ENCODE data around the gene RNF225. TPM values are rescaled to one million over a fixed set of nuclear protein-coding genes. Genes with fewer than 3 reads are reported as not detected.

Gene RNF225
- total RNA-seq, 4 donors from 2014 or later, result 3.9 to 13.7 (median 13.6) TPM; not detected in 1

DNA sequence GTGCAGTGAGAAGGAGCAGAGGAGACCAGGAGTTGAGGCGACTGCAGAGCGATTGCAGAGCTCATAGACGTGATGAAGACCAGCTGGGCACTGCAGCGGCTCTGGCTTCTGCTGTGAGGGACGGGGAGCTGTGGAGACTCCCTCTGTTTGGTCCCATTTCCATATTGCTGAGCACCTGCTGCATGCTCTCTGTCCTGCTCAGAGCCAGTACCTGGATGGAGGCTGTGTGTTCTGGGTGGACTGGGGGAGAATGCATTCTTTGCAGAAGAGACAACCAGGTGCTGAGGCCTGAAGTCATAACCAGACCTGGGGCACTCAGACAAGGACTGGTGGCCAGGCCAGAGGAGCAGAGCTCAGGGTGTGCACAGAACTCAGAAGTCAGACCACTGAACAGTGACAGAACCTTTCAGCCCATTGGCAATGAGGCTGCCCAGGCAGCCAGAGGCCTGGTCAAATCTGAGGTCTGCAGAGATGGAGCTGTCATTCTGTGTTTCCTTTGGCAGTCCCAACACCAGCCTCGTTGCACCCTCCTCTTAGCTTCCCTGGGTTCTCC lies 40.9 kb upstream of the RNF225 start:
- Histone ChIP-seq H3K36me3 (no peaks in the 10 kb centered on the region), H3K4me1 (peaks cover 17% of the 10 kb centered on the region), H3K9me3 (no peaks in the 10 kb centered on the region), H3K4me3 (no peak overlapping the region), H3K27ac (no peak overlapping the region), H3K27me3 (peaks cover 46% of the 10 kb centered on the region)
- TF ChIP-seq EP300 (IDR thresholded peaks at IDR 0.05) (no peak), CTCF (IDR thresholded peaks at IDR 0.05) (no peak), POLR2A (IDR thresholded peaks at IDR 0.05) (no peak), POLR2AphosphoS5 (IDR thresholded peaks at IDR 0.05) (no peak)
- WGBS, result 82% methylated on average over 5 of the region's 6 CpGs
- no peak for DNase-seq (ENCODE audit: low spot score in 2 of 2)

DNA sequence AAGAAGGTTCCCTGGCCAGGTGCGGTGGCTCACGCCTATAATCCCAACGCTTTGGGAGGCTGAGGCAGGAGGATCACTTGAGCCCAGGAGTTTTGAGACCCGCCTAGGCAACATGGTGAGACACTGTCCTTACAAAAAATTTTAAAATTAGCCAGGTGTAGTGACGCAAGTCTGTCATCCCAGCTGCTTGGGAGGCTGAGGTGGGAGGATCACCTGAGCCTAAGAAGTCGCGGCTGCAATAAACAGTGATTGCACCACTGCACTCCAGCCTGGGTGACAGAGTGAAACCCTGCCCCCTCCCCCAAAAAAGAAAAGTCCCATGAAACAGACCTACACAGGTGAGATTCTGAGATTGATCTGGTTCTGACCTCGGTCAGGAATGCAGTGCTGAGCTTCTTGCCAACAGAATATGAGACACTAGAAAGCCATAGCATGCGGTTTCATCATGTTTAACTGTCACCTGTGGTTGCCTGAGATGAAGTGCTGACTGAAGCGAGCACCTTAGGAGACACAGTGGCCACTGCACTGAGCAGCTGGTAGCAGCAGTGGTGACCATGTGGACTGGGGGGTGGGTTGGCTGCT lies 40.1 kb upstream of the RNF225 start:
- WGBS, result 89% methylated on average over 10 of the region's 10 CpGs
- peaks cover 11% of the 10 kb centered on the region for H3K4me1 ChIP-seq

DNA sequence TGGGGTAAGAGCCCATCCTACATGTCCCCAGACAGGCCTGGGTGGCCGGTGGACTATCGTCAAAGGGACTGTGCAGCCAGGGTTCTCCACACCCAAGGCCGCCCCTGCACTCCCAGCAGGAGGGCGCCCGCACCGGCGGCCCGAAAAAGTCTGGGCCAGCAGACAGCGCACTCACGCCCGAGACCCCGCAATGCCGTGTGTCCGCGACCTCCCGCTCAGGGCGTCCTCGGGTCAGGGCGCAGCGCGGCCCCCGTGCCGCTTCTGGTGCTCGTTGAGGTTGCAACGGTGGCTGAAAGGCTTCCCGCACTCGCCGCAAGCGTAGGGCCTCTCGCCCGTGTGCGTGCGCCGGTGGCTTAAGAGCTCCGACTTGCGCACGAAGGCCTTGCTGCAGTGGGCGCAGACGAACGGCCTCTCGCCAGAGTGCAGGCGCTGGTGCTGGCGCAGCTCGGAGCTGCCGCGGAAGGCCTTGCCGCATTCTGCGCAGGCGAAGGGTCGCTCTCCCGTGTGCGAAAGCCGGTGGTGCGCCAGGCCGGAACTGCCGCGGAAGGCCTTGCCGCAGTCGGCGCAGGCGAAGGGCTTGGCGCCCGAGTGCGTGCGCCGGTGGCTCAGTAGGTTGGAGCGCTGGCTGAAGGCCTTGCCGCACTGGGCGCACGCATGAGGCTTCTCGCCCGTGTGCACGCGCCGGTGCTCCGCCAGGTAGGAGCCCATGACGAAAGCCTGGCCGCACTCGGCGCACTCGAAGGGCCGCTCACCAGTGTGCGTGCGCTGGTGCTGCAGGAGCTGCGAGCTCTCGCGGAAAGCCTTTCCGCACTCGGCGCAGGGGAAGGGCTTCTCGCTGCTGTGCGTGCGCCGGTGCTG lies 39.3 kb upstream of the RNF225 start:
- TF ChIP-seq CTCF (IDR thresholded peaks at IDR 0.05) (no peak), EP300 (IDR thresholded peaks at IDR 0.05) (no peak), POLR2A (IDR thresholded peaks at IDR 0.05) (no peak), POLR2AphosphoS5 (IDR thresholded peaks at IDR 0.05) (no peak)
- no peak for DNase-seq (ENCODE audit: low spot score in 2 of 2)
- H3K36me3 ChIP-seq, result no peaks in the 10 kb centered on the region
- 52% methylated on average over 8 of the region's 94 CpGs for whole genome bisulfite sequencing
- H3K27me3 ChIP-seq, result peaks cover 31% of the 10 kb centered on the region
- no peaks in the 10 kb centered on the region for H3K9me3 ChIP-seq
- peak overlapping the region; percentile 27 for H3K4me3 ChIP-seq
- no peak overlapping the region for H3K27ac ChIP-seq
- peaks cover 8% of the 10 kb centered on the region for H3K4me1 ChIP-seq

More for the DNA sequence above, 40.1 kb upstream of the RNF225 start:
- no peak for DNase-seq (ENCODE audit: low spot score in 2 of 2)
- no peak overlapping the region for H3K4me3 ChIP-seq
- H3K27ac ChIP-seq, result no peak overlapping the region
- no peaks in the 10 kb centered on the region for H3K36me3 ChIP-seq
- TF ChIP-seq EP300 (IDR thresholded peaks at IDR 0.05), result no peak
- no peak for TF ChIP-seq POLR2A (IDR thresholded peaks at IDR 0.05)
- TF ChIP-seq CTCF (IDR thresholded peaks at IDR 0.05), result no peak
- no peak for TF ChIP-seq POLR2AphosphoS5 (IDR thresholded peaks at IDR 0.05)
- H3K9me3 ChIP-seq, result no peaks in the 10 kb centered on the region
- H3K27me3 ChIP-seq, result peaks cover 39% of the 10 kb centered on the region

DNA sequence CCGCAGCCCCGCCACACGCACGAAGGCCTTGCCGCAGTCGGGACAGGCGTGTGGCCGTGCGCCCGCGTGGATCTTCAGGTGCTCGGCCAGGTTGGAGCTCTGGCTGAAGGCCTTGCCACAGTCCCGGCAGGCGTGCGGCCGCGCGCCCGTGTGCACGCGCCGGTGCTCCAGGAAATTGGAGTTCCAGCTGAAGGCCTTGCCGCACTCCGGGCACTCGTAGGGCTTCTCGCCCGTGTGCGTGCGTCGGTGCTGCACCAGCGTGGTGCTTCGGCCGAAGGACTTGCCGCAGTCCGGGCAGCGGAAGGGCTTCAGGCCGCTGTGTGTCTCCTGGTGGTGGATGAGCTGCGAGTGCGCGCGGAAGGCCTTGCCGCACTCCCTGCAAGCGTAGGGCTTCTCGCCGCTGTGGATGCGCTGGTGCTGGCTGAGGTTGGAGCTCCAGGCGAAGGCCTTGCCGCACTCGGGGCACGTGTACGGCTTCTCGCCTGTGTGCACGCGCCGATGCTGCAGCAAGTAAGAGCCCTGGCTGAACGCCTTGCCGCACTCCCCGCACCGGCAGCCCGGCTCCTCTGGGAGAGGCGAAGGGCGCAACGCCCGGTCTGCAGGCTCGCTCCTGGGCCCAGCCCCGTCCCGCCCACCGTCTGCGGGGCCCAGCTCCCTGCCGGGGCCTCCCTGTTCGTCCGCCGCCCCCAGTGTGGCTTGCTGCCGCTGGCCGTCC lies 38.5 kb upstream of the RNF225 start:
- Histone ChIP-seq H3K9me3 (no peaks in the 10 kb centered on the region), H3K27me3 (peaks cover 26% of the 10 kb centered on the region), H3K36me3 (no peaks in the 10 kb centered on the region), H3K4me1 (peaks cover 13% of the 10 kb centered on the region), H3K4me3 (peak overlapping the region; percentile 27), H3K27ac (no peak overlapping the region)
- WGBS, result 100% methylated on average over 1 of the region's 75 CpGs
- TF ChIP-seq POLR2AphosphoS5 (IDR thresholded peaks at IDR 0.05) (no peak), EP300 (IDR thresholded peaks at IDR 0.05) (no peak), POLR2A (IDR thresholded peaks at IDR 0.05) (no peak), CTCF (IDR thresholded peaks at IDR 0.05) (no peak)
- DNase-seq (ENCODE audit: low spot score in 2 of 2), result no peak
